PC-3 (cell line): ENCODE data around the gene ETV6. TPM values are rescaled to one million over a fixed set of nuclear protein-coding genes. Genes with fewer than 3 reads are reported as not detected.

ENCODE experiments used
- ATAC-seq: fragments of 200-7000 bp; cut with Tn5 transposase; 2 replicates; pipeline ENCODE4 v1.9.1; 2020; ENCODE audit warnings: mild to moderate bottlenecking, moderate library complexity
- BruUV-seq: library from RNA; stranded (reverse); fragments of 400-500 nt; replicated peaks from 2 replicates; lab custom pipeline; 2021; lab: Mats Ljungman, UMichigan
- CTCF ChIA-PET: fragments of 300-600 bp; sonication (Branson Sonifier 250); formaldehyde crosslinking; loops from one replicate; lab custom pipeline; 2022; ENCODE audit warnings: antibody characterized with exemption; lab: Charles Lee
- POLR2A ChIA-PET: fragments of 300-600 bp; sonication (Branson Sonifier 250); formaldehyde crosslinking; loops from one replicate; lab custom pipeline; 2022; ENCODE audit warnings: antibody characterized with exemption; ENCODE audit not compliant: unreplicated experiment; lab: Charles Lee
- DNase-seq: peaks from one replicate; pipeline ENCODE4 v3.0.0-alpha.2; 2015
- H2AFZ ChIP-seq: fragments of 300-600 bp; sonication (generic); 2 replicates; pipeline ENCODE4 v1.6.0; 2016; ENCODE audit warnings: antibody characterized with exemption, low read length
- H3F3A ChIP-seq: fragments of 300-600 bp; sonication (generic); one replicate; pipeline ENCODE4 v1.6.0; 2017; ENCODE audit warnings: antibody characterized with exemption, low read length, control low read depth, mild to moderate bottlenecking; ENCODE audit not compliant: unreplicated experiment
- H3K27ac ChIP-seq: fragments of 300-600 bp; sonication (generic); 2 replicates; pipeline ENCODE4 v1.5.1; 2016; ENCODE audit warnings: mild to moderate bottlenecking, low read length
- H3K27me3 ChIP-seq: fragments of 300-600 bp; sonication (generic); 2 replicates; pipeline ENCODE4 v1.6.1; 2016; ENCODE audit warnings: low read length, mixed read lengths
- H3K36me3 ChIP-seq: fragments of 300-600 bp; sonication (generic); 2 replicates; pipeline ENCODE4 v1.6.1; 2016; ENCODE audit warnings: low read depth, mixed run types, low read length, mixed read lengths
- H3K4me1 ChIP-seq: fragments of 300-600 bp; sonication (generic); 2 replicates; pipeline ENCODE4 v1.5.1; 2016; ENCODE audit warnings: low read length; ENCODE audit not compliant: insufficient read depth
- H3K4me2 ChIP-seq: fragments of 300-600 bp; sonication (generic); 2 replicates; pipeline ENCODE4 v1.6.0; 2016; ENCODE audit warnings: low read length
- H3K4me3 ChIP-seq: fragments of 300-600 bp; sonication (generic); 2 replicates; pipeline ENCODE4 v1.5.1; 2016; ENCODE audit warnings: mild to moderate bottlenecking, low read length, mixed read lengths
- H3K79me2 ChIP-seq: fragments of 300-600 bp; sonication (generic); 2 replicates; pipeline ENCODE4 v1.6.1; 2017; ENCODE audit warnings: low read length, mixed read lengths
- H3K9ac ChIP-seq: fragments of 300-600 bp; sonication (generic); 2 replicates; pipeline ENCODE4 v1.6.0; 2016; ENCODE audit warnings: mild to moderate bottlenecking, low read length
- H3K9me2 ChIP-seq: fragments of 300-600 bp; sonication (generic); replicated peaks from 2 replicates; pipeline ENCODE4 v1.6.1; 2016; ENCODE audit warnings: mixed run types, low read length, mixed read lengths
- H3K9me3 ChIP-seq: fragments of 300-600 bp; sonication (generic); 2 replicates; pipeline ENCODE4 v1.6.1; 2016; ENCODE audit warnings: low read length, mixed read lengths
- H4K20me1 ChIP-seq: fragments of 300-600 bp; sonication (generic); 2 replicates; pipeline ENCODE4 v1.6.1; 2016; ENCODE audit warnings: low read length, mixed read lengths
- EZH2 ChIP-seq: fragments of 300-600 bp; sonication (generic); IDR thresholded peaks from one replicate; pipeline ENCODE4 v1.6.1; 2017; ENCODE audit warnings: antibody characterized with exemption, mild to moderate bottlenecking, low read length; ENCODE audit not compliant: unreplicated experiment
- EZH2phosphoT487 ChIP-seq: fragments of 300-600 bp; sonication (generic); IDR thresholded peaks from 2 replicates; pipeline ENCODE4 v1.6.1; 2018; ENCODE audit warnings: mild to moderate bottlenecking, antibody characterized with exemption, low read length, borderline replicate concordance
- intact Hi-C: fragments of 100-400 bp; cut with micrococcal nuclease; formaldehyde crosslinking; loops from 2 replicates; pipeline ENCODE4 v1.9.0; 2023
- total RNA-seq: library from RNA; depleted of rRNA; stranded (reverse); fragments of >200 nt; gene quantifications from 2 replicates; pipeline ENCODE4 v1.2.3, GENCODE V29; 2014
- TF ChIP-seq, protein P1 (sequence below): fragments of 300-600 bp; sonication (generic); conservative IDR thresholded peaks from 2 replicates; pipeline ENCODE4 v1.5.1; 2017; ENCODE audit warnings: antibody characterized with exemption, low read depth, mild to moderate bottlenecking, low read length

ETV6 gene
- total RNA-seq, 1 experiment from 2014 or later = 5.0 TPM

GRCh38 chr12:11824069-11824468 lies 174.6 kb downstream of the ETV6 start:
- Histone ChIP-seq H2AFZ (no peak overlapping the region), H3F3A (no peaks in the 10 kb centered on the region), H3K9ac (no peak overlapping the region), H3K4me3 (no peak overlapping the region), H3K4me2 (no peak overlapping the region), H3K27ac (no peak overlapping the region), H3K79me2 (no peaks in the 10 kb centered on the region), H3K36me3 (no peaks in the 10 kb centered on the region), H3K9me3 (no peaks in the 10 kb centered on the region), H3K4me1 (no peaks in the 10 kb centered on the region), H3K27me3 (no peaks in the 10 kb centered on the region), H4K20me1 (no peaks in the 10 kb centered on the region), H3K9me2 (no peaks in the 10 kb centered on the region)
- no peak for ATAC-seq
- TF ChIP-seq, protein P1, sequence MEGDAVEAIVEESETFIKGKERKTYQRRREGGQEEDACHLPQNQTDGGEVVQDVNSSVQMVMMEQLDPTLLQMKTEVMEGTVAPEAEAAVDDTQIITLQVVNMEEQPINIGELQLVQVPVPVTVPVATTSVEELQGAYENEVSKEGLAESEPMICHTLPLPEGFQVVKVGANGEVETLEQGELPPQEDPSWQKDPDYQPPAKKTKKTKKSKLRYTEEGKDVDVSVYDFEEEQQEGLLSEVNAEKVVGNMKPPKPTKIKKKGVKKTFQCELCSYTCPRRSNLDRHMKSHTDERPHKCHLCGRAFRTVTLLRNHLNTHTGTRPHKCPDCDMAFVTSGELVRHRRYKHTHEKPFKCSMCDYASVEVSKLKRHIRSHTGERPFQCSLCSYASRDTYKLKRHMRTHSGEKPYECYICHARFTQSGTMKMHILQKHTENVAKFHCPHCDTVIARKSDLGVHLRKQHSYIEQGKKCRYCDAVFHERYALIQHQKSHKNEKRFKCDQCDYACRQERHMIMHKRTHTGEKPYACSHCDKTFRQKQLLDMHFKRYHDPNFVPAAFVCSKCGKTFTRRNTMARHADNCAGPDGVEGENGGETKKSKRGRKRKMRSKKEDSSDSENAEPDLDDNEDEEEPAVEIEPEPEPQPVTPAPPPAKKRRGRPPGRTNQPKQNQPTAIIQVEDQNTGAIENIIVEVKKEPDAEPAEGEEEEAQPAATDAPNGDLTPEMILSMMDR = no peak
- TF ChIP-seq EZH2 (no peak), EZH2phosphoT487 (no peak)
- intact Hi-C loops = no loop called here
- POLR2A ChIA-PET = no interaction called here
- DNase-seq = no peak
- CTCF ChIA-PET = no interaction called here
- BruUV-seq = no TSS peak

DNA sequence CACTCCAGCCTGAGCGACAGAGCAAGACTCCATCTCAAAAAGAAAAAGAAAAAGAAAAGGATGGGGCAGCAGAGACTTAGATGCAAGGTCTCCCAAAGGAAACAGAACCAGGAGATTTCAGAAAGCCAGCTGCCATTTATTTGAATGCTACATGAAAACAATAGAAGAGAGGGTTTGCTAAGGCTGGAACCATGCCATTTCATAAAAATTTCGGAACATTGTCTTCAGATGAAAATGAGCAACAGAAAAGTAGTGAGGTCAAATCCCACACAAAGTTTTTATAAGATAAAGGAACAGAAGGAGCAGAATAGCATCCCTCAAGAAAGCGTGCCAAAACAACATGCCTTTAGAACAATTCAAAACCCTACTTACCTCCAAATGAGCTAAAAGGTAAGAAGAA lies 175.3 kb downstream of the ETV6 start:
- Histone ChIP-seq H3K27ac (no peak overlapping the region), H3F3A (no peaks in the 10 kb centered on the region), H3K9ac (no peak overlapping the region), H3K9me3 (no peaks in the 10 kb centered on the region), H3K36me3 (no peaks in the 10 kb centered on the region), H3K9me2 (no peaks in the 10 kb centered on the region), H3K27me3 (no peaks in the 10 kb centered on the region), H2AFZ (no peak overlapping the region), H4K20me1 (no peaks in the 10 kb centered on the region), H3K4me2 (no peak overlapping the region), H3K4me1 (no peaks in the 10 kb centered on the region), H3K4me3 (no peak overlapping the region), H3K79me2 (no peaks in the 10 kb centered on the region)
- TF ChIP-seq EZH2 (no peak), EZH2phosphoT487 (no peak)
- TF ChIP-seq, protein P1 = no peak
- ATAC-seq (no peak), DNase-seq (no peak)
- CTCF ChIA-PET = no interaction called here
- intact Hi-C loops = no loop called here
- POLR2A ChIA-PET = no interaction called here
- BruUV-seq = no TSS peak

DNA sequence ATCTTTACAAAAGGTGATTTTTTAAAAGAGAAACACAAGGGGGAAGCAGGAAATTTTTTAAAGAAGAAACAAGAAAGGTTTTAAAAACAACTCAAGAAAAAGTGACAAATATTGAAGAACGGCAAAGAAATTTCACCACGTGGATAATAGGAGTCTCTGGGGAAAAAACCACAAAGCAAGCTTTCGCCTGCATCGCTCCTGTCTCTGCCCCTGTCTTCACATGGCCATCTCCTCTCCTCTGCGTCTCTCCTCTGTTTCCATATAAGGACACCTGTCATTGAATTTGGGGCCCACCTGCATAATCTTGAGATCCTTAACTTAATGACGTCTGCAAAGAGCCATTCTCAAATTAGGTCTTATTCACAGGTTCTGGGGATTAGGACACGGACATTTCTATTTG lies 175.8 kb downstream of the ETV6 start:
- BruUV-seq = no TSS peak
- Histone ChIP-seq H3K4me2 (no peak overlapping the region), H3K9me3 (no peaks in the 10 kb centered on the region), H3K9me2 (no peaks in the 10 kb centered on the region), H3K27me3 (no peaks in the 10 kb centered on the region), H3K4me3 (no peak overlapping the region), H3K9ac (no peak overlapping the region), H3K36me3 (no peaks in the 10 kb centered on the region), H4K20me1 (no peaks in the 10 kb centered on the region), H2AFZ (no peak overlapping the region), H3K27ac (no peak overlapping the region), H3K79me2 (no peaks in the 10 kb centered on the region), H3K4me1 (no peaks in the 10 kb centered on the region), H3F3A (no peaks in the 10 kb centered on the region)
- TF ChIP-seq EZH2phosphoT487 = no peak
- ChIA-PET POLR2A (no interaction called here), CTCF (no interaction called here)
- no peak for ATAC-seq
- DNase-seq = no peak
- intact Hi-C loops = no loop called here
